NCI-H146 (cell line): ENCODE data around the gene CYLD.

ENCODE experiments used
- DNase-seq: peaks from one replicate; lab custom pipeline; 2025; lab: John Stamatoyannopoulos, UW

The CYLD gene

DNA sequence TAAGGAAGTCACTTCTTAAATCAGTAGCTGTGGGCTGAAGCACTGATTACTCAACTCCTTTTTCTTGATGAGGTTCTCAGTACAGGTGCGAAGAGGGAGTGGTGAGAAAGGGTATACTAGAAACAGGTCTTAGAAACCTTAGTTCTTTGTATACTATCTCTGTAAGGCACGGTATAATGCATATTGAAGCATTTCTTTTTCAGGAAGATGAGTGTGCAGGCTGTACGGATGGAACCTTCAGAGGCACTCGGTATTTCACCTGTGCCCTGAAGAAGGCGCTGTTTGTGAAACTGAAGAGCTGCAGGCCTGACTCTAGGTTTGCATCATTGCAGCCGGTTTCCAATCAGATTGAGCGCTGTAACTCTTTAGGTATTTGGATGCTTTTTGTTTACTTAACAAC, 39.2 kb downstream of the CYLD start:
- DNase-seq, result no peak

DNA sequence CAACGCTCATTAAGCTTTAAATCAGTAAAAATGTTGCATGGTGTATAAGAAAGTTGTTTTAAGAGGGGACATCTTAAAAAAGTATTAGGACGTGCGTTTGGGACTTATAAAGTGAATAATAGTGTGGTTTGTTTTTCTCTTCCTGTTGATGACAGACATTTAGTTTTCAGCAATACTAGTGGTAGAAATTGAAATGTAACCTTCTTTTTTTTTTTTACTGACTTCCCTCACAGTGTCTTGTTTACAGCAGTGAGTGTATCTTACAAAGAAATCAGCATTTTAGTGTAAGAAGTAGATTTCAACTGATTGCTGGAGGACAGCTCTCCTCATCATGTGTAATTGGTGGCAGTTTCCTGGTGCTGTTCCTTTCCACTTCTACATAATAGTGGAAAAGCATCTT, 39.6 kb downstream of the CYLD start:
- no peak for DNase-seq

DNA sequence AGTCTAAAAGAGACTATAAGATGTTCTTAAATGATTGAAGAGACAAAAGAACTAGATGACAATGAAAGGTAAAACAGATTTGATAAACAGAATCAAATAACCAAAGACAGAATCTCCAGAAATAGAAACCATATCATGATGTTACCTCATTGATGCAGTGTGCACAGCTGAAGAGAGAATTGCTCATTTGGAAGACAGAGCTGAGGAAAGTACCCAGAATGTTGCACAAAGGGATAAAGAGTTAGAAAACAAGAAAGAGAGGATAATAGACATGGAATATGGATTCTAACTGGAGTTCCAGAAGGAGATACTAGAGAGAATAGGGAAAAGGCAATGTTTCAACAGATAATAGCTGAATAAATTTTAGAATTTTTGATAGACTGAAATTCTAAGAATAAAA, 47.9 kb downstream of the CYLD start:
- no peak for DNase-seq

DNA sequence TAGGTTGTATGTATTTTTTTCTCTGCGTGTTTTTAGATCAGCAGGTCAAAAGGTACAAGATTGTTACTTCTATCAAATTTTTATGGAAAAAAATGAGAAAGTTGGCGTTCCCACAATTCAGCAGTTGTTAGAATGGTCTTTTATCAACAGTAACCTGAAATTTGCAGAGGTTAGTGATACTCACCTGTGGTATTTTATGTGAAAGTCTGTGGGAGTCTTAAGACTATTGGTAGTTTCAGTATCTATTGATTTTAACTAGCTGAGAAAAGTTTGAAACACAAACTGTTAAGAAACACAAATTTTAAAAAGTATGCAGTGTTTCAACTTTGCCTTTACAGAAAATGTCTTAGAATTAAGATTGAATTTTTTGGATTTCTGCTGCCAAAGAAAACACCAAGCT, 49.6 kb downstream of the CYLD start:
- no peak for DNase-seq

DNA sequence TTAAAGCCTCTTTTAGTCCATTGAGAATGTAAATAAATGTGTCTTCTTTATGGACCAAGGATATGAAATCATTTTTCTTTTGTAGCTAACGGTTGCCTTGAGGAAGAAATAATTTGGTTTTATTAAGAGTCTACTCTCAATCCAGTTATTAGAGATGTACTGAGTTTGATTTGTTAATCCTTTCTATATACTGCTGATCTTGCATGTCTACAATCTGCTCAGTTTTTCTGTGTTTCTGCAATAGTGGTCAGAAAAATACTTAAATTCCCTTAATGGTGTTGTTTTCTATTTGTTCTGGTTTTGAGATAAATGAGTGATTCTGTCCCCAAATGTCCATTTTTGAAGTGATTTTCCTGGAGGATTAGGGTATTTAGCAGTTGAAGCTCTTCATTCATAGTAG, 54.9 kb downstream of the CYLD start:
- no peak for DNase-seq

DNA sequence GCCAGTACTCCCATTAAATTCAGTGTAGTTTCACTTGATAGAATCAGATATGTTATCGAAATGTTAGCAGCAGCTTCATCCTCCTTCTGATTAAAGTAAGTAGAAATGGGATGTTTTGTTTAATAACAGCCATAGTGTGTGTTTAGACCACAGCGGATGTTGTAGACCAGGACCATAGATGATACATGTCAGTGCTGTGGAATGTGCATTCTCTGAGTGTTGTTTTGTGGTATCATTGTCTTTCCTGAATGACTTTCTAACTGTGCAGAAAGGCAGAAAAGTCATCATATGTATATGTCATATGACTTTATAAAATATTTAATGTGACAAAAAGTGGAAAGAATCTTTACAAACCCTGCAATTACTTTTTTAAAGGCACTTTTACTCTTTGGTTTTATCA, 55.6 kb downstream of the CYLD start:
- DNase-seq, result no peak

DNA sequence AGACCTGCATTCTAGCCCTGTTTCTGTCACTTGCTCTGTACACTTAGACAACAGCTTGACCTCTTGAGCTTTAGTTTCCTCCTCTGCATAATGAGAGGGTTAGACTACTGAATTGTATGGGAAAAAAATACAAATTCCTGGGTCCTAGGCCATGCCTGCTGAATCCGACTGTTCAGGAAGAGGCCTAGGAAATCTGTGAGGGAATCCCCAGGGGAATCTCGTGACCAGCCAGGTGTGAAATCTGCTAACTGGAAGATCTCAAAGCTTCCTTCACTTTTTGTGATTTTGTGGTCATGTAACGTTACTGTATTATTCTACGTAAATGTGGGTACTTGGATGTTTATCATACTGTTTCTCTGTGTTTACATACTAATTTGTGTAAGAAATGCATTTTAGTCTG, 58.2 kb downstream of the CYLD start:
- no peak for DNase-seq

DNA sequence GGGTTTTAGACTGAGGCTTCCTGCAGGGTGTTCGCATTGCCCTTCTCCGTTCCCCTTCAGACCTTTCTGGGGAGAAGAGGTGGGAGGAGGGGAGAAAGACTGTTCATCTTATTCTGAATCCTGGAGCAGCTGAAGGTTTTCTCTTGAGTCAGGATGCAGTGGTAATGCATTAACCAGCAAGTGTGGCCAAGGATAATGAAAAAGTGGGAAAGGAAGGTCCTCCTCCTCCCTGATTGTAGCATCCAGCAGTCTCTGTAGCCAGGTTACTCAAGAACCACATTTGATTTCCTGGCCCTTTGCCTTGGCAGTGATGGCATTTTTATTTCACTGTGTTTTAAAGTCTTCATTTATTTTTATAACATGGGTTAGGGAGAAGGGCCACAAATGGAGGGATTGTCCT, 59.1 kb downstream of the CYLD start:
- DNase-seq, result no peak

DNA sequence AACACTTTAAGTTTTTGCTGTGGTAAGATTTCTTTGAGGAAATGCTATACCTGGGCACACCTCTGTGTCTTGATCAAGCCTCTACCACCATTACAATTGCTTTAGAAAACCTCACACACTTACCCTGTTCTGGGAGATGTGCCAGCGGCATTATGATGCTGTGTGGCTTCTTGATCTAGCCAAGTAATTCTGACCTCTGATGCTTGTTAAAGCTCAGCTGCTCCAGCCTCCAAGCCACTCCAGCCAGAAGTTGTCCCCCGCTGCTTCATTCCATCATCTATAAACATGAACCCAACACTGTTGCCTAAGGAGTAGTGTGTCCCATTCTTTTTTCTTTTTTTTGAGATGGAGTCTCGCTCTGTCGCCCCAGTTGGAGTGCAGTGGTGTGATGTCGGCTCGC, 60.1 kb downstream of the CYLD start:
- DNase-seq, result no peak

DNA sequence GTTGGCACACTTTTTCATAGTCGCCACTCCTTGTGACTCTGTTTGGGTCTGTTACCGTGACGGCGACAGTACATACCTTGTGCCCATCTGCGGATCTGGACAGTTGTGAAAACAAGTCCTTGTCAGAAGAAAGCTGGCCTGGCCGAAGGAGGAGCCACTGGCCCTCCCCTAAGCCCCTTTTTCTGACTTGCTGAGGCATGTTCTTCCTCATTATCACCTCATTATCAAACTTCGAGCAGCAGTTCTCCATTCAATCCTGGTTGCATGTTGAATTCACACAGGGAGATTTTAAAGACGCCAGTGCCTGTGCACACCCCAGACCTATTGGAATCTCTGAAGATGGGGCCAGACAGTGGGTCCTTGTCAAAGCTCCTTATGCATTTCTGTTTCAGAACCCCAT, 61.1 kb downstream of the CYLD start:
- no peak for DNase-seq

DNA sequence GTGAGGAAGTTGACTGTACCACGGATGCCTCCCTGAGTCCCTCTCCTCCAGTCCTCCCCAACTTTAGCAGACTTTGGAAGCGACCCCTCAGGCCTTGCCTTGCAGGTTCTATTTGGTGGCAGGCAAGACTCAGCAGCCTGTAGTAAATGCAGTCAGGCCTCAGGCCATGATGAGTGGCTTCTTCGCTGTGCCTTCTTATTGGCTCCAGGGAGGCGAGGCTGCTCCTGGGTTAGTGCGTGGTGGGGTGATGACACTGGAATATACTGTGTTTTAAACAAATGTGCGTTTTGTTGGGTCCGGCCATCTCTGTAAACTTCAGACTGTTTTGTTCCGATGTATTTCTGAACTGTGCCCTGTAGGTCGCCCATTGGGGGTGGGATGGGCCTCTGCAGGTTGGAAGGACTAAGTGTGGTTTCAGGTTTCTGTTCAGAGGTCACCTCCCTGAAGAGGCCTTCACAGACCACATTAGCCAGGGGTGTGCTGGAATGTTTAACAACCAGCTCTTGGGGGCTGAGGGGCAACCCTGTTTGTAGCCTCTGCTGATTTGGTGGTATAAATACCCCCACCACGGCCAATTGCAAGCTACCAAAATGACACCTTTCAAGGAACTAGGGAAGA, 62.5 kb downstream of the CYLD start:
- no peak for DNase-seq

DNA sequence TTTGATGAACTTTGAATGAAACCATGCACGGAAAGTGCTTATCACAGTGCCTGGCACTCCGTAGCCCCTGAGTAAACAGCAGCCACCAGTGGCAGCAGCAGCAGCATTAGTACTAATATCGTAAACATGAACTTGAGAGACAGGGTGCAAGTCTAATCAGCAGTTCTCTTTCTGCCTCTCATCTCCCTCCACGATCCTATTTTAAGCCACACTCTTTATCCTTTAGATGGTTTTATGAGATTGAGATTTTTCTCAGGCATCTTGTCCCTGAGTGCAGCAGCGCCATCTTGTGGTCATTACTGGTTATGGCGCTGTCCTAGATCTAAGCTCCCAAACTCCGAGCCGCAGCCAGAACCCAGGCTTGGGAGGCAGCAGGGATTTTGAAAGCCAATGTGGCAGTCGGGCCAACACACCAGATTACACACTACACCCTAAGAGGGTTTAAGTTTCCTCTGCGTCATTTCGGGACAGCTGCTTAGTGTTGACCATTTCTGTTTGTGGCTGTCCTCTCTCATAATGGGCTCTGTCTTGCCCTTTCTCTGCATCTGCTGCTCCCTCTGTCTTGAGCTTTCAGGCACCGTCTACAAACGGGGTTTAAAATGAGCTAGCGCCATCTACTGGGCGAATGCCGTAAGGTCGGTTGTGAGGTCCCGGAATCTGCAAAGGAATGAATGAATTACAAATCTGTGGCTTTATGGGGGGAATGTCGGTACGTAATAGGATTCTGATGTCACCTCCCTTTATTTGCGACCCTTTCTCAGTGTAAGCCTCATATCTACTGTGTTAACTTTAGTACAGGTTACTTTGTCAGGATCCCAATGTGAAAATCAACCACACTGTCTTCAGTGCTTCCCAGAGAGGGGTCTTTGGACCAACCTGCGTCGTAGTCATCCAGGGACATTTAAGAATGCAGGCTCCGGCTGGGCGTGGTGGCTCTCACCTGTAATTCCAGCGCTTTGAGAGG, 64.5 kb downstream of the CYLD start:
- peak; percentile 68 for DNase-seq

DNA sequence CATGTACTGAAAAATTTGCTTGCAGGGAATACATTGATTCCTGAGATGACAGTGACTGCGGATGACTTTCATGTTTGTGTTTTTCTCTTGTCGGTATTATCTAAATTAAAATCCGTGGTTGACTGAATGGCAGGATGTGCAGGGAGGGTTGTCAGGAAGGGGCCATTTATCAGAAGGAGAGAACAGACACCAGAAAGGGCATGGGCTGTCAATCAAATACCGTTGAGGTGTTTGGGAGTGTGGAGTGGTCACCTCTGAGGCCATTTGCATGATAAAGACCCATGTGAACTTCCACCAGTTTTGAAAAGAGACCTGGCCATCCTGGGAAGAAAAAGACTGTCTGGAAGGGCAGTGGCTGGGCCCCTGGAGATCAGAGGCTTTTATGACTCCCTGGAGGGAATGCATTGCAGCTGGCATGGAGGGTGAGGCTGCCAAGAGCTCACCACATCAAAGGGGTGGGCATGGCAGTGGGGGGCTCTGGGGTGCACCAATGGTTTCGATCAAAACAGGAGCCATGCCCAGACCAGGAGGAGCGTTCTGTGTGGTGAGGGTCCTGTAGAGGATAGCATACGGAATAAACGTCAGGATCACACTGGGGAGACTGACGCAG, 67.1 kb downstream of the CYLD start:
- no peak for DNase-seq

DNA sequence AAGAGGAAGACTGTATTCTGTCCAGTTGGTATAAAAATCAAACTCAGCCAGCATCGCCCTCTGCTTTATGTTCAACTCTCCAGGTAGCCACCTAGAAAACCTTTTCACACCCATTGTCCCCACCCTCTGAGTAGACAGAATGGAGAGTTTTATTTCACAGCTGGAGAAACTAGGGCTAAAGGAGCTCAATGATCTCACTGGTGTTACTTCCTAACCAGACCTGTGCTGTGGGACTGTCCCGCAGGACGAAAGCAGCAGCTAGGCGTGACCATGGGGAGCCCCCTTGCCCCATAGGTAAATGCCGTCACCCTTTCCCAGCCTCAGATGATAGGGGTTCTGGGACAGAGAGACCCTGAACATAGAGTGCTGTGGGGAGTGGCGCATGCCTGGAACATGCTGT, 67.7 kb downstream of the CYLD start:
- no peak for DNase-seq

DNA sequence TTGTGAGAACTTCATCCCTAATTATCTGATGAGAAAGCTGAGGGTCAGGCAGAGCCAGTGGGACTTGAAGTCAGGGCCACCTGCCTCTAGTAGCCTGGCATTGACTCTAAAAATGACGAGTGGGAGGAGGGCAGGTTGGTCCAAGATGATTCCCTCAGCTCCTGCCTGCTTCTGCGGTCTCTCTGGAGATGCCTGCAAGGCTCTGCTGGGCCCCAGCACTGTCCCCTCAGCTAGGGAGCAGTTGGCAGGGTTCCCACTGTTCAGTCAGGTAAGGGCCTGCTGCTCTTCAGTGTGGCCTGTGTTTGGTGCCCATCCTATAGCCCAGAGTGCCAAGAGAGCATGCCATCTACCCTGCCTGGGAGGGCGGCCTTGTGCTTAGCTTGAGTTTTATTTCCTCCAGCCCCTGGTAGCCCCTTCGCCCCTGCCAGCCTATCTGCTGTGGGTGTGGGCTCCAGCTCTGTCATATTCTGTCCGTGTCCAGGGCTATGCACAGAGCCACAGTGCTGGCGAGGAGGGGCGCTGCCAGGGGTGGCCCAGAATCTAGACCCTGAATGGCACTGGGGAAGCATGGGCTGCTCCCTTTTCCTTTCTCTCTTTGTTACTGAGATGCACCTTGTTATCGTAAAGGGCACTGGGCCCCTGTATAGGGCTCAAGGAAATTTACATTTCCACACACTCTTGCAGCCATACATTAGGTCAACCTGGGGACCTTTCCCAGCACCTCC, 68.5 kb downstream of the CYLD start:
- DNase-seq, result no peak

DNA sequence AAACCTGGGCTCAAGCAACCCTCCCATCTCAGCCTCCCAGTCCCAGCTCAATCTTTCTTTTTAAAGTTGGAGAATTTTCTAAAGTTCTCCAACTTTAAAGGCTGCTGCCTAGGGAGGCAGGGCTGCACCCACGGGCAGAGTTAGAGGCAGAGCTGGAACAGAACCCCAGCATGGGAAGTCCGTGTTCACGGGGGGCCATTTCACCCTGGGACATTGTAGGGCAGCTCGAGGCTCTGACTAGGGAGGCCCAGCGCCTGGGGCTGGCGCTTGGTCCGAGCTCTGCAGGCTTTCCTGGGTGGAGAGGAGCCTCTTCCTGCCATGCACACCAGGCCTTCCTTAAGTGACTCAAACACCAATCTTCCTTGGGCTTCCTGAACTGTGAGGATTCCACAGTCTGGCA, 70.2 kb downstream of the CYLD start:
- no peak for DNase-seq

DNA sequence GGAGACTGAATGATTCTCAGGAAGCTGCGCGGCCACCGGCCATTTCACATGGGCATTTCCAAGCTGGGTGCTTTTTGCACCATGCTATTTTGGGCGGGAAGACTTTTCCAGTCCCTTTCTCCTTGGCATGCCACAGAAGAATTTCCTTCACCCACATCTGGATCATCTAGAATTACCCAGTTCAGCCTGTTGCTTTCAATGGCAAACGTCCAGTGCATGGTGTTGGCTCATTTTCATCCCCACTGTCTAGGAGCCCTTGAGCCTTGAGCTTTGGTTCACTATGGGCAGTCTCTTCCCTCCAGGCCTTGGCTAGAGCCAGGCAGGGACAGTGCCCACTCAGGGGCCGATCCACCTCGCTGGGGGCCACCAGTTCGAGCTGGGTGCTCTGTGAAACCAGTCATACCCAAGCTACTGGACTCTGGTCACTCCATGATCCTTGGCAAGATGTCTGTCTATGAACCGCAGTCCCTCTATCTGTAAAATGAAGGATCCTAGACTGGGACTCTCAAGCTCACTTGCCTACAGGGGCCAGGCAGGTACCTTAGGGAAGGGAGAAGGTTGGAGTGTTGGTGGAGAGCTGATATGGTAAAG, 71.1 kb downstream of the CYLD start:
- no peak for DNase-seq

DNA sequence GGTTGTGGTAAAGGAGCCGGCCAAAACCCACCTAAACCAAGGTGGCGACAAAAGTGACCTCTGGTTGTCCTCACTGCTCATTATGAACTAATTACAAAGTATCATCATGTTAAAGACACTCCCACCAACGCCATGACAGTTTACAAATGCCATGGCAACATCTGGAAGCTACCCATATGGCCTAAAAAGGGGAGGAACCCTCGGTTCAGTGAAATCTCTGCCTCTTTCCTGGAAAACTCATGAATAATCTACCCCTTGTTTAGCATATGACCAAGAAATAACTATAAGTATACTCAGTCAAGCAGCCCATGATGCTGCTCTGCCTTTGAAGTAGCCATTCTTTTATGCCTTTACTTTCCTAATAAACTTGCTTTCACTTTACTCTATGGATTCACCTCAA, 72.2 kb downstream of the CYLD start:
- no peak for DNase-seq

DNA sequence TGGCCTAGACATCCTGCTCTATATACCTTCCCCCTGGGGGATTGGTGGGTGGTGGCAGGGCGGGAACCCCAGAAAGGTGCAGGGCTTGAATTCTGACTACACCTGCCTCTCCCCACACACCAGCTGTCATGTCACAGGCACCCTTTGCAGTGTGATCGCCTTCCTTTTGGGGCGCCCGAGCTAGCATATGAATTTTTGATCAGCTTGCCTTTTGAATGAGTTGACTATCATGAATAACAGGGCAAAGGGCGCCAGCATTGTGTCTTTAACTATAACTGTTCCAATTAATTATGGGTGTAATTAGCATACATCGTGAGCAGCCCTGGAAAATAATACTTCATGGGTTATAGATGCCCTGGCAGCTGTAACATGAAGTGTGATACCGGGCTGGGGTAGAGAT, 72.7 kb downstream of the CYLD start:
- no peak for DNase-seq

DNA sequence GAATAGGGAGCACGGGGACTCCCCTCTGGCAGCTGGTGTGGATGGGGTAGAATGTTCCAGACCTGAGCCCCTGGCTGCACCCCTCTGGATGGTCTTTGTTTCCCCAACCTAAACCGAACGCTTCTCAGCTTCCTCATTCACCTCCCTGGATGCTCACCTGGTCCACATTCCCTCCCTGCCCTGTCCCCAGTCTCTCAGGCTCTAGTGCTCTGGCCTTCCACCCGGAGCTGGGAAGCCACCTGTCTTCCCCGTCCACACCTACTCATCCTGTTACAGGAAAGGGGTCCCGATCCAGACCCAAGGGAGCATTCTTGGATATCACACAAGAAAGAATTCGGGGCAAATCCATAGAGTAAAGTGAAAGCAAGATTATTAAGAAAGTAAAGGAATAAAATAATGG, 73.5 kb downstream of the CYLD start:
- DNase-seq, result no peak

DNA sequence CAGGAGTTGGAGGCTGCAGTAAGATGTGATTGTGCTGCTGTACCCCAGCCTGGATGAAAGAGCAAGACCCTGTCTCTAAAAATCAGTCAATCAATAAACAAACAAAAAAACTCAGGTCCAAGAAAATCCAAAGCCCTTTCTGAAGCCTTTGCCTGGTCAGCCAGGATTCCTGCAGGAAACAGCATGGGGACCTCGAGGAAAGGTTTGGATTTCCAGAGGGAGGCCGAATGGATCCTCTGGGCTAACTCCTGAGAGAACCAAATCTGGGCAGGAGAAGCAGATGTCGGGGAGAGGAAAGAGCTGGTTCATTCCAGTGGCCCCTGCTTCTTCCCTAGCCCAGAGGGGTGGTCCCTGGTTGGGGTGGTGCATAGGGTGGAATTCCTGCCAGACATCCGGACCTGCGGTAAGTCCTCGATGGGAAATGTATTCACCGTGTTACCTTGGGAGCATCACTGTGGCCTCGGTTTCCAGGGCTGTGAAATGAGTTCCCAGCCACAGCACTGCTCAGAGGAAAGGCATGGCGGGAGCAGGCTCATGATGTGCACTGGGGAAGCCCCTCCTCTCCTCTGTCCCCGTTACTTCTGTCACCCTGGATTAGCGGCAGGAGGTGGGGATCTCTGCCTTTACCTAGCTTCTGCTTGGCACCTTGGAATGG, 75.1 kb downstream of the CYLD start:
- no peak for DNase-seq

DNA sequence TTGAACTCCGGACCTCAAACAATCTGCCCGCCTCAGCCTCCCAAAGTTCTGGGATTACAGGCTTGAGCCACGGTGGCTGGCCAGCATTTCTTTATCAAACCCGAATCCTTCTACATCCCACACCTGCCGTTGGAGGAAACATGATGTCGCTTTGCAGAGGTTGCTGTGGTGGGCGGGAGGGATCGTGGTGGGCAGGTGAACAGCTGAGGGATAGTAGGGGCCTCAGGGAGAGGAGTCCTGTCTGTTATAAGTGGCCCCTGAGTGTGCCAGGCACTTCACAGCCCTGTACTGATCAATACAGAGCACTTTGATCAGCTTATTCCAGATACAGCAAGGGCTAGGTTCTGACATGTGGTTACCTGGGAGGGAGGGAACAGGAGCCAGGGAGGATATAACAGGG, 76.5 kb downstream of the CYLD start:
- DNase-seq, result no peak
